ENCODE measurements around the gene ACOX2. TPM values are rescaled to one million over a fixed set of nuclear protein-coding genes. Genes with fewer than 3 reads are reported as not detected.

Gene ACOX2
- total and polyA plus RNA-seq, 2 donors (not counting 3 experiments of a cell fraction or from before 2014, with no cell fraction given): 1.5 to 10.5 TPM

GRCh38 chr3:58518291-58518789 lies 18.6 kb downstream of the ACOX2 start:
- Histone ChIP-seq H3K9ac (replicated peaks; ENCODE audit: extremely low read depth, insufficient read depth, low read length) (no peak overlapping the region), H3K4me3 (replicated peaks in 1 of 3; ENCODE audit: insufficient read depth in 1 of 3, low read depth in 1 of 3, low read length in 3 of 3) (no peak overlapping the region), H4K20me1 (replicated peaks; ENCODE audit: control insufficient read depth, extremely low read depth, insufficient read depth, low read length) (no peaks in the 10 kb centered on the region), H3K9me1 (replicated peaks; ENCODE audit: control insufficient read depth, extremely low read depth, insufficient read depth, low read length) (no peaks in the 10 kb centered on the region), H3K4me2 (ENCODE audit: insufficient read depth, low read length) (no peak overlapping the region), H3K79me2 (ENCODE audit: control insufficient read depth, insufficient read depth, low read length) (no peaks in the 10 kb centered on the region), H3K9me3 (replicated peaks; ENCODE audit: control insufficient read depth, insufficient read depth, low read length) (no peaks in the 10 kb centered on the region), H3K4me1 (ENCODE audit: control insufficient read depth, extremely low read depth, insufficient read depth, low read length) (no peaks in the 10 kb centered on the region), H3K27me3 (ENCODE audit: control insufficient read depth in 2 of 2, insufficient read depth in 2 of 2, low read length in 2 of 2) (peaks cover 0 to 2% of the 10 kb centered on the region in 2 experiments), H3K36me3 (ENCODE audit: control insufficient read depth in 2 of 2, extremely low read depth in 1 of 2, insufficient read depth in 2 of 2, low read length in 2 of 2) (no peaks in the 10 kb centered on the region), H3K27ac (ENCODE audit: insufficient read depth, low read depth, low read length) (no peak overlapping the region), H2AFZ (ENCODE audit: low read depth, low read length) (no peak overlapping the region)
- intact Hi-C loops (cut with micrococcal nuclease): no loop called here
- no TSS peak for BruUV-seq (replicated peaks)
- DNase-seq (ENCODE audit: low read depth, low spot score): no peak
- ChIA-PET CTCF (interaction anchor here (0.6 to 1.0 kb wide), 2 partner anchors 13 to 20 kb away, joined by 3 to 4 read pairs; no protein-coding TSS in a partner anchor), POLR2A (no interaction called here)
- no peak for FAIRE-seq
- no peak for TF ChIP-seq CTCF (IDR thresholded peaks at IDR 0.05; ENCODE audit: extremely low read depth in 1 of 2, insufficient read depth in 1 of 2, low read depth in 1 of 2, low read length in 2 of 2)
- no peak for TF ChIP-seq POLR2A (IDR thresholded peaks at IDR 0.05; ENCODE audit: low read depth, low read length)
- TF ChIP-seq EZH2 (IDR thresholded peaks at IDR 0.05; ENCODE audit: borderline replicate concordance, low read depth, low read length, severe bottlenecking): no peak
- no peak for TF ChIP-seq MAX (IDR thresholded peaks at IDR 0.05; ENCODE audit: insufficient read depth, insufficient read length)
- no peak for TF ChIP-seq FOS (IDR thresholded peaks at IDR 0.05; ENCODE audit: borderline replicate concordance, insufficient read depth, low read length)
- TF ChIP-seq POLR2AphosphoS5 (IDR thresholded peaks at IDR 0.05; ENCODE audit: insufficient read depth, low read depth, low read length): no peak
- TF ChIP-seq JUN (IDR thresholded peaks at IDR 0.05; ENCODE audit: borderline replicate concordance, insufficient read depth, insufficient read length, low read depth): no peak
- TF ChIP-seq MYC (IDR thresholded peaks at IDR 0.05; ENCODE audit: low read depth, low read length): no peak
- no peak for TF ChIP-seq GATA2 (IDR thresholded peaks at IDR 0.05; ENCODE audit: insufficient read depth, insufficient read length, low read depth, low read length)
- dilution Hi-C loops (cut with MboI; ENCODE audit: extremely low pct_ligation_motif_present, low sequenced_read_pairs): no loop called here
